Adrenal gland (tissue), 12 donors: ENCODE results near the gene PLA2G4C. TPM values are rescaled to one million over a fixed set of nuclear protein-coding genes. Genes with fewer than 3 reads are reported as not detected.

Experiments
- DNase-seq, 7 donors: peaks; one replicate each; pipeline ENCODE4 v3.0.0-alpha.2; 2019 to 2020
- H3K27ac ChIP-seq, 5 donors: fragments of 200-600 bp; sonication (generic) in 4 of 5; 1 replicate in 3 of 5; 2 replicates in 2 of 5; pipeline versions ENCODE4 v1.5.1 to v1.8.0; 2016 to 2020; ENCODE audit warnings: mild to moderate bottlenecking in 1 of 5
- H3K27me3 ChIP-seq: fragments of 200-600 bp; 2 replicates; pipeline ENCODE4 v1.8.0; 2021
- H3K36me3 ChIP-seq, 2 donors: fragments of 200-600 bp; replicated peaks in 1 of 2; 1 replicate in 1 of 2; 2 replicates in 1 of 2; pipeline versions ENCODE4 v1.5.1 to v1.8.0; 2018 to 2022
- H3K4me1 ChIP-seq, 2 donors: fragments of 200-600 bp; replicated peaks in 1 of 2; 1 replicate in 1 of 2; 2 replicates in 1 of 2; pipeline versions ENCODE4 v1.5.1 to v1.8.0; 2018 to 2021
- H3K4me3 ChIP-seq, 4 donors: fragments of 200-600 bp; sonication (generic) in 3 of 4; one replicate each; pipeline ENCODE4 v1.5.1; 2016 to 2018
- H3K9me3 ChIP-seq, 3 donors: fragments of 200-600 bp; sonication (generic) in 1 of 3; replicated peaks in 1 of 3; 1 replicate in 2 of 3; 2 replicates in 1 of 3; pipeline versions ENCODE4 v1.5.1 to v1.8.0; 2016 to 2021
- POLR2A ChIP-seq, 2 donors: fragments of 450-650 bp; IDR thresholded peaks; one replicate each; pipeline ENCODE4 v1.6.1; 2017; ENCODE audit warnings: antibody characterized with exemption in 2 of 2, mild to moderate bottlenecking in 2 of 2, moderate library complexity in 1 of 2
- WGBS, 4 donors: extraction: QIAGEN DNeasy Blood & Tissue Kit in 2 of 4; methylation state at CpG; one replicate each; pipeline versions ENCODE4 v1.1.5 to v1.1.7; 2013 to 2017; 5-methylcytosine and 5-hydroxymethylcytosine counted together
- intact Hi-C, 2 donors: fragments of 100-400 bp; cut with DNase I; formaldehyde crosslinking; loops; one replicate each; pipeline versions ENCODE4 v1.14.1 to v1.15.0; 2022 to 2023
- polyA plus RNA-seq, 3 donors: library from polyadenylated mRNA; stranded (reverse); fragments of 200-250 nt in 2 of 3; fragments of 350-450 nt in 1 of 3; fragmentation: Illumina TruSeq in 1 of 3; extraction: RNeasy Lipid Tissue Mini Kit (QIAGEN cat#74804) in 1 of 3; gene quantifications; one replicate each; pipeline ENCODE4 v1.2.3, GENCODE V29; 2013 to 2014
- total RNA-seq, 9 donors: library from RNA; depleted of rRNA in 4 of 9; stranded (reverse); fragments of >200 nt in 4 of 9; fragments of 120-200 nt in 1 of 9; fragmentation: NEBNext Ultra II Directional in 1 of 9; extraction: Animal tissue kit (Norgen Biotek cat#: 25700) in 1 of 9; gene quantifications; one replicate each; pipeline versions ENCODE4 v1.1.0 to v1.2.4, GENCODE V29; 2013 to 2023
- TF ChIP-seq, protein P1 (sequence below), 6 experiments: fragments of 450-650 bp in 4 of 6; fragments of 200-600 bp in 2 of 6; sonication (generic) in 1 of 6; IDR thresholded peaks; 1 replicate in 5 of 6; 2 replicates in 1 of 6; pipeline versions ENCODE4 v1.5.1 to v1.8.0; 2016 to 2021; ENCODE audit warnings: antibody characterized with exemption in 6 of 6, mild to moderate bottlenecking in 2 of 6, moderate library complexity in 1 of 6
- donor health status: healthy with polysubstance abuse.
- donor health status: Bipolar disorder and iron deficiency.
- donor health status: DM: yes; HTN: yes; CAD: no.
- donor health status: DM: no; HTN: no; CAD: no.
- donor health status: DM: no; HTN: no; CAD: no.
- donor health status: DM: yes; HTN: yes; CAD: no.

PLA2G4C gene
- total and polyA plus RNA-seq, 12 donors, result 18.6 to 123 (median 51.6) TPM

DNA sequence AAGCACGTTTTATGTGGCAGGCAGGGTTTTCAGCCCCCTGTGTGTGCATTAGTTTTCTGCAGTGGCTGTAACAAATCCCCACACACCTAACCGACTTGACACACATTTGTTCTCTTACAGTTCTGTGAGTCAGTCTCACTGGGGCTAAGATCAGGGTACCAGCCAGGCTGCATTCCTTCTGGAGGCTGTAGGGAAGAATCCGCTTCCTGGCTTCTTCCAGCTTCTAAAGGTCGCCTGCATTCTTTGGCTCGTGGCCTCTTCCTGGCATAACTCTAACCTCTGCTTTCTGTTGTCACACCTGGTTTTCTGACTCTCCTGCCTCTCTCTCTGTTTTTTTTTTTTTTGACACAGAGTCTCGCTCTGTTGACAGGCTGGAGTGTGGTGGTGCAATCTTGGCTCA lies 109.8 kb downstream of the PLA2G4C start:
- Histone ChIP-seq H3K27ac (no peak overlapping the region), H3K9me3 (no peaks in the 10 kb centered on the region), H3K27me3 (no peaks in the 10 kb centered on the region), H3K36me3 (no peaks in the 10 kb centered on the region), H3K4me1 (no peaks in the 10 kb centered on the region), H3K4me3 (no peak overlapping the region)
- intact Hi-C loops, result no loop called here
- WGBS, 4 donors, result 68 to 95% (median 79%) methylated on average over 6 of the region's 6 CpGs
- TF ChIP-seq, protein P1, sequence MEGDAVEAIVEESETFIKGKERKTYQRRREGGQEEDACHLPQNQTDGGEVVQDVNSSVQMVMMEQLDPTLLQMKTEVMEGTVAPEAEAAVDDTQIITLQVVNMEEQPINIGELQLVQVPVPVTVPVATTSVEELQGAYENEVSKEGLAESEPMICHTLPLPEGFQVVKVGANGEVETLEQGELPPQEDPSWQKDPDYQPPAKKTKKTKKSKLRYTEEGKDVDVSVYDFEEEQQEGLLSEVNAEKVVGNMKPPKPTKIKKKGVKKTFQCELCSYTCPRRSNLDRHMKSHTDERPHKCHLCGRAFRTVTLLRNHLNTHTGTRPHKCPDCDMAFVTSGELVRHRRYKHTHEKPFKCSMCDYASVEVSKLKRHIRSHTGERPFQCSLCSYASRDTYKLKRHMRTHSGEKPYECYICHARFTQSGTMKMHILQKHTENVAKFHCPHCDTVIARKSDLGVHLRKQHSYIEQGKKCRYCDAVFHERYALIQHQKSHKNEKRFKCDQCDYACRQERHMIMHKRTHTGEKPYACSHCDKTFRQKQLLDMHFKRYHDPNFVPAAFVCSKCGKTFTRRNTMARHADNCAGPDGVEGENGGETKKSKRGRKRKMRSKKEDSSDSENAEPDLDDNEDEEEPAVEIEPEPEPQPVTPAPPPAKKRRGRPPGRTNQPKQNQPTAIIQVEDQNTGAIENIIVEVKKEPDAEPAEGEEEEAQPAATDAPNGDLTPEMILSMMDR (IDR thresholded peaks at IDR 0.05), result no peak
- no peak for TF ChIP-seq POLR2A (IDR thresholded peaks at IDR 0.05)
- no peak for DNase-seq

DNA sequence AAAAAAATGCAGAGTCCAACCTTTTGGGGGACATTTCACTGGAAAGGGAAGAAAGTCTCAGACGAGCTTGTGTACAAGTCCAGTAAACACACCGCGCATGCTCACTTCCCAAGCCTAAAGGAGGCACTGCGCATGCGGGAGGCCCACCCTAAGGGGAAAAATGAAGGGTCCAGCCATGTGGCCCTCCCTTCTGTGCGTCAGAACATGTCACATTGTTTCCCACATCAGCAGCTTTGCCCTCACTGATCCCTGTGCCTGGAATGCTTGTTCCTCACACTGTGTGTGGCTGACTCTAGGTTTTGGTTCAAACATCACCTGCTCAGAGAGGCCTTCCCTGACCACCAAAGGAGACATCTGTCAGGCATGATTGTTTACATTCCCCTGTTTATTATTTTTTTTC lies 111.8 kb downstream of the PLA2G4C start:
- DNase-seq, result no peak
- H3K4me1 ChIP-seq, result no peaks in the 10 kb centered on the region
- no peak overlapping the region for H3K4me3 ChIP-seq
- H3K9me3 ChIP-seq, result no peaks in the 10 kb centered on the region
- no peak overlapping the region for H3K27ac ChIP-seq
- TF ChIP-seq, protein P1 (IDR thresholded peaks at IDR 0.05), result no peak
- no peaks in the 10 kb centered on the region for H3K27me3 ChIP-seq
- intact Hi-C loops, result no loop called here
- 77 to 83% (median 80%) methylated on average over 6 of the region's 6 CpGs for WGBS, 4 donors
- H3K36me3 ChIP-seq, result no peaks in the 10 kb centered on the region

Other genes starting within 250 kb of the PLA2G4C start
- gene SULT2A1, start 224.5 kb downstream of the PLA2G4C start, total RNA-seq, result 1,000 to 10,000 TPM in 1 of 9 donors, 100 to 1,000 TPM in 8; 124 to 5,138 (median 251) TPM
- gene SULT2A1, start 224.5 kb downstream of the PLA2G4C start, polyA plus RNA-seq, result 100 to 1,000 TPM; 152 to 234 (median 221) TPM
- gene BSPH1, start 118.6 kb downstream of the PLA2G4C start, total RNA-seq, result not detected
- not detected for gene BSPH1, start 118.6 kb downstream of the PLA2G4C start, polyA plus RNA-seq
- gene ELSPBP1, start 116.2 kb downstream of the PLA2G4C start, total RNA-seq, result 1 to 10 TPM in 1 of 9 donors, under 1 TPM in 1, not detected in 7; 0.11 to 4.3 TPM
- gene ELSPBP1, start 116.2 kb downstream of the PLA2G4C start, polyA plus RNA-seq, result not detected
- gene CABP5, start 66.7 kb downstream of the PLA2G4C start, total RNA-seq, result not detected
- not detected for gene CABP5, start 66.7 kb downstream of the PLA2G4C start, polyA plus RNA-seq
- gene LIG1, start 59.5 kb upstream of the PLA2G4C start, total RNA-seq, result 10 to 100 TPM in 7 of 9 donors, 1 to 10 TPM in 2; 7.5 to 24.2 (median 15.5) TPM
- gene LIG1, start 59.5 kb upstream of the PLA2G4C start, polyA plus RNA-seq, result 10 to 100 TPM; 10.5 to 79.6 (median 58.3) TPM
- gene ZSWIM9, start 59.9 kb upstream of the PLA2G4C start, total RNA-seq, result 1 to 10 TPM in 7 of 9 donors, under 1 TPM in 2; 0.52 to 8.0 (median 4.2) TPM
- gene ZSWIM9, start 59.9 kb upstream of the PLA2G4C start, polyA plus RNA-seq, result 1 to 10 TPM; 1.9 to 5.7 (median 2.6) TPM
- gene CARD8, start 145.1 kb upstream of the PLA2G4C start, total RNA-seq, result 10 to 100 TPM; 14.1 to 45.3 (median 32.3) TPM
- 10 to 100 TPM; 30.0 to 48.3 (median 33.7) TPM for gene CARD8, start 145.1 kb upstream of the PLA2G4C start, polyA plus RNA-seq
- 1 to 10 TPM in 1 of 9 donors, under 1 TPM in 7, not detected in 1; 0.18 to 1.4 (median 0.59) TPM for gene ZNF114, start 159.3 kb upstream of the PLA2G4C start, total RNA-seq
- gene ZNF114, start 159.3 kb upstream of the PLA2G4C start, polyA plus RNA-seq, result under 1 TPM; 0.07 to 0.16 (median 0.10) TPM
- 100 to 1,000 TPM in 4 of 9 donors, 10 to 100 TPM in 5; 20.6 to 118 (median 97.9) TPM for gene EMP3, start 214.7 kb upstream of the PLA2G4C start, total RNA-seq
- 100 to 1,000 TPM in 2 of 3 donors, 10 to 100 TPM in 1; 63.9 to 409 (median 315) TPM for gene EMP3, start 214.7 kb upstream of the PLA2G4C start, polyA plus RNA-seq